ENCODE results near the gene JARID2.

Gene JARID2

GRCh38 chr6:15246666-15247499 is 1.0 kb downstream of the JARID2 start:
- DNase-seq (ENCODE audit: low spot score): peak; percentile 19

DNA sequence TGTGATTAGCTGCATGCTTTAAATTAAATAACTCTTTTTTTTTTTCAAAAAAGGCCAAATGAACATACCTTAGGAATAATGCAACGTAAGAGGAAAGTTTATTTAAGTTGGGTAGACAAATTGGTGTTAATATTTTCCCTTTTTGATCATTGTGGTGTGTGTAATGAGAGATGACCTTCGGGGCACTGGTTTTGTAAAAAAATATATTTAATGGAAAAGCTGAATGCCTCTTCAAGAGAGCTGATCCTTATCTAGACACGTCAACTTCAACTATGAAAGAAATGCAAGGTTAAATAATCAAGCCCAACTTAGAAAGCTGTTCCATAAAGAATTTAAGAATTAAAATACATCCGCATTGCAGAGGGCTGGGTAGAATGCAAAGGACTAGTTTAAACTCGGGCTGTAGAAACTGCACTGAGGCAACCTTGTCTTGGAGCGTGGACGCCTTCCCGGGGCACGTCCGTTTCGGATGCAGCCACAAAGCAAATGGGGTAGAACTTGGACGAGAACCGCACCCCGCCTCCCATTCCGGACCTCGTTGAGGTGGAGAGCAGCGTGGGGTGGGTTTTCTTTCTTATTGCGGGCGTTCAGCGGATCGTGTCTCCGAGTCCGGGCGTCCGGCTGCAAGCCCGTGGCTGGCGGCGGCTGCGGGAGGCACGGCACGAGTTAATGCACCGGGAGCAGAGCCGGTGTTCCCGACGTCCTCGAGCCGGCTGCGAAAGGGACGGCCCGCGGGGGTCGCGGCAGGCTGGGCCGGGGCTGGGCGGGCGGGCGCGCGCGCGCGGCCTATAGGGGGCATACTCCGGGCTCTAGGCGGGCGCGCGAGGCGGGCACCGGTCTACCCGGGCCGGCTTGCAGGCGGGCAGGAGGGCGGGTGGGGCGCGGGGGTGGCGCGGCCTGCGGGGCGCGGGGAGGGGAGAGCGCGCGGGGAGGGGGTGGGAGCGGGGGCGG is 1.9 kb downstream of the JARID2 start:
- peak; percentile 57 for DNase-seq (ENCODE audit: low spot score)

- DNase-seq (ENCODE audit: low spot score): peak; percentile 97
These were observed 2.8 kb downstream of the JARID2 start for GRCh38 chr6:15248451-15249370.

- DNase-seq (ENCODE audit: low spot score): no peak
These were observed 3.6 kb downstream of the JARID2 start for GRCh38 chr6:15249371-15250019.

DNA sequence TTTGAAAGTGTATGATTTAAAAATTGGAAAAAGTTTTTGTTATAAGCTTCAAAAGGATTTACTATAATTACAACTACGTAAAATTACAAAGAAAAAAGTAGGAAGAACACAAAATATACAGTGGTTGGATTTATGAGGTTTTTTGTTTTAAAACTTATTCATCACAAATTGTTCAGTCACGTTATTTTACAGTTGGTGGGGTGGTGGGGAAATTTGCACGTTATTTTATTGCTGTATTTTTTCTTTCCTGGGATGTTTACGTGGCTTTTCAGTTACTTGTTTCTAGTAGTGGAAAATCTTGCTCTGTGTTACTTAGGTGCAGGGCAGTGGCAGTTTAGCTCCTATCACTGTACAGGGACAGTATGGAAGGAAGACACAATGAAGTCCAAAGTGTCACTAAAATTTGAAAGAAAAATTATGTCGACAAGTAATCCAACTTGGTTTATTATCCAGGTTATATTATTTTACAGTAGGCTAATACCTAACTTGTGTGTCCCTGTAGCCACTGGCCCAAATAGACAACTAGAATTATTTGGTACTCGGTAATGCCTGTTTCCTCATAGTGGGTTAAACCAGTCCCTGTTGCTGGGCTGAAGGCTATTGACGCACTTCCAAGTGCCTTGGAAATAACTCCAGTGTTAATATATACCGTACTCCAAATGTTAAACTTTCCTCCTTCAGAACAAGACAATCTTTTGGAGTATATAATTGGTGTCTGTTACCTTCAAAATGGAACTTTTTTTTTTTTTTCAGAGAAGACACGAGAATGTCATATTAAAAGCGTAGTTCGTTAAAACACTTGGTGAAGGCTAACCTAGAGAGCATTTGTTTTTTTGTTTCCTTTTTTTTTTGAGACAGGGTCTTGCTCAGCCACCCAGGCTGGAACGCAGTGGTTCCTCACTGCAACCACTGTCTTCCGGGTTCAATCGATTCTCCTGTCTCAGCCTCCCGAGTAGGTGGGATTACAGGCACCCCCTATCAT is 4.6 kb downstream of the JARID2 start:
- DNase-seq (ENCODE audit: low spot score): no peak

- DNase-seq (ENCODE audit: low spot score): no peak
These were observed 6.3 kb downstream of the JARID2 start for GRCh38 chr6:15252195-15252594.

- DNase-seq (ENCODE audit: low spot score): no peak
These were observed 7.5 kb downstream of the JARID2 start for GRCh38 chr6:15253203-15254022.

DNA sequence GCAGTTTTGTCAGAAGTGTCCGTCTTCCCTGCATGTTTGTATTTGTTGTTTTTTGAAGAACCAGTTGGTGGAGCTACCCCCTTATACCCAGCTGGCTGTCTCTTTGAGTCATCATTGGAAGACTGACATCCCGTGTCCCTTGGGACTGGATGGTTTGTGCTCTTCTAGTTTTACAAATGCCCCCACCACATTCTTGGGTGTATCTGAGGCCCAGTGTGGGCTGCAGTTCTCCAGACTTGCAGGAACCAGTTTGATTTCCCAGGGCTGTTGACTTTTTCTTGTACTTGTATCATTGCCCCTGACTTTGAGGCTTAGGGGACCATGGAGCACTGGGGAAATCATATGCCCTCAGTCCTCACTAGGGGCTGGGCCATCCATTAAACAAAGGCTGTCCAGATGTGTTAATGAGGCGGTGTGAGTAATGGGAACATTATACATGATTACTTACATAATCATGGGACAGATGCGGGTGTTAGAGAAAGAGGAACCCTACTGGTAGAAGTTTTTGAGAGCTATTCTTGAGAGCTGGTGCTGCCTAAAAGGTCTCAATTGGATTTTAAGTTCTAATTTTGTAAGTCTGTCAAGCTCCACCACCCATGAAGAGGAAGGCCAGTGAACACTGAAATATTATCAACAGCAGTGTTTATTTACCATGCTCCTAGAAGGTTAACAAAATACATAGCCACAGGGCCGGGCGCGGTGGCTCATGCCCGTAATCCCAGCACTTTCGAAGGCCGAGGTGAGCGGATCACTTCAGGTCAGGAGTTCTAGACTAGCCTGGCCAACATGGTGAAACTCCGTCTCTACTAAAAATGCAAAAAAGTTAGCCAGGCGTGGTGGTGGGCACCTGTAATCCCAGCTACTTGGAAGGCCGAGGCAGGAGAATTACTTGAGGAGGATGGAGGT is 8.5 kb downstream of the JARID2 start:
- DNase-seq (ENCODE audit: low spot score): no peak

DNA sequence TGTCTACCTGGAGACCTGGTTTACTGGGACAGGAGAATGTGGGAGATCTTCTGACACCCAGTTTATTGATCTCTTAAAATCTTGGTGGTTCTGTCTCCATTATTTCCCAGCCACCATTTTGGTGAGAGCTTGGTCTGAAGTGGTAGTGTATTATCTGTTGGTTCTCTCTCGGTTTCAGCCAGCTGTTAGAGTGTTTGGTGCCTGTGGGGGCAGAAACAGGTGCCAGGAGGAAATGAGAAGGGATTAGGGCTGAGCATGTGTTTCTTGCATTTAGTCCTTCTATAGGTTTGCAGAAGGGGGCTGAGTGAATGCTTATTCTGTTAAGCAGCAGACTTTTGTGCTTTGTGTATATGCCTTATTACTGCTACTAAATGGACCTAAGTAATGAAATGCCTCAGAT is 9.6 kb downstream of the JARID2 start:
- DNase-seq (ENCODE audit: low spot score): no peak

- no peak for DNase-seq (ENCODE audit: low spot score)
These were observed 10.1 kb downstream of the JARID2 start for GRCh38 chr6:15255909-15256395.

GRCh38 chr6:15256538-15257271 is 10.8 kb downstream of the JARID2 start:
- DNase-seq (ENCODE audit: low spot score): no peak

GRCh38 chr6:15257357-15258132 is 11.7 kb downstream of the JARID2 start:
- DNase-seq (ENCODE audit: low spot score): no peak

GRCh38 chr6:15259766-15260098 is 13.9 kb downstream of the JARID2 start:
- no peak for DNase-seq (ENCODE audit: low spot score)

- no peak for DNase-seq (ENCODE audit: low spot score)
These were observed 14.4 kb downstream of the JARID2 start for GRCh38 chr6:15260099-15260821.

- DNase-seq (ENCODE audit: low spot score): no peak
These were observed 18.0 kb downstream of the JARID2 start for GRCh38 chr6:15263780-15264374.
